ENCODE measurements around the gene KRTAP10-6. TPM values are rescaled to one million over a fixed set of nuclear protein-coding genes. Genes with fewer than 3 reads are reported as not detected.

The KRTAP10-6 gene, protein sequence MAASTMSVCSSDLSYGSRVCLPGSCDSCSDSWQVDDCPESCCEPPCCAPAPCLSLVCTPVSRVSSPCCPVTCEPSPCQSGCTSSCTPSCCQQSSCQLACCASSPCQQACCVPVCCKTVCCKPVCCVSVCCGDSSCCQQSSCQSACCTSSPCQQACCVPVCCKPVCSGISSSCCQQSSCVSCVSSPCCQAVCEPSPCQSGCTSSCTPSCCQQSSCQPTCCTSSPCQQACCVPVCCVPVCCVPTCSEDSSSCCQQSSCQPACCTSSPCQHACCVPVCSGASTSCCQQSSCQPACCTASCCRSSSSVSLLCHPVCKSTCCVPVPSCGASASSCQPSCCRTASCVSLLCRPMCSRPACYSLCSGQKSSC
- total RNA-seq, result not detected in 2 replicates

DNA sequence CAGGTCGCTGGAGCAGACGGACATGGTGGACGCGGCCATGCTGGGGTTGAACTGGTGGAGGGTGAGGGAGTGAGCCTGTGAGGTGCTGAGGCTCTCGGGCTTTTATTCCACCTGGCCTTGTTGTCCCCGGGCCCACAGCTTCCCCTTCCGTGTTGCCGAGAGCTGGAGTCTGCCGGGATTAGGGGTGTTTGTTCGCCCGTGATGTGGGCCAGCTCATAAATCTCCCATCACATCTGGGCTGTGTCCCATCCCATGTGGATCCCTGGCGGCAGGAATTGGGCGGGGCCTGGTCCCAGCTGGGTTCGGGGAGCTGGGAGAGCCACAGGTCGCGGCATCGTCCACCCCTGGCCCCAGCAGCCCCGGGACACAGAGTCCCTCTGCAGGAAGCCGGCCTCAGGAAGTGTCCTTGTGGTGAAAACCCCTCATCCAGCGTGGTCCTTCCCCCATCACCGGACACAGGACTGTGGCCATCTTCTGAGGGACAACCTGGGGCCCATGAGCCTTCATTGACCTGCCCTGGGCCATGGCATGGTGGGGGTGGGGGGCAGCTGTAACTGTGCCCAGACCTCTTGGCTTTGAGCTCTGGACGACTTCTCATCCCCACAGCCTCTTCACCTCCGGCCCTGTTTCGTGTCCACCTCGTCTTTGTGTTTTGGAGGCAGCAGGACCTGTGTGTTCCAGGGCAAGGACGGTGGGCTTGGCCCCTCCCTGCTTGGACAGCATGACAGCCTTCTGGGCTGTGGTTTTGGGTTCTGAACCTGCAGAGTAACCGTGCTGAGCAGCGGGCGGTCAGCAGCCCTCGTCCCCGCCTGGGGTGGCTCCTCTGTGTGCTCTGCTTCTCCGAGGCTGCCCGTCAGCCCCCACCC lies at the start of gene KRTAP10-6:
Gene KRTAP10-6 (minus strand): TSS at position 60 of the 866 bp plus-strand sequence. CDS start 21 bp downstream, at position 39.

DNA sequence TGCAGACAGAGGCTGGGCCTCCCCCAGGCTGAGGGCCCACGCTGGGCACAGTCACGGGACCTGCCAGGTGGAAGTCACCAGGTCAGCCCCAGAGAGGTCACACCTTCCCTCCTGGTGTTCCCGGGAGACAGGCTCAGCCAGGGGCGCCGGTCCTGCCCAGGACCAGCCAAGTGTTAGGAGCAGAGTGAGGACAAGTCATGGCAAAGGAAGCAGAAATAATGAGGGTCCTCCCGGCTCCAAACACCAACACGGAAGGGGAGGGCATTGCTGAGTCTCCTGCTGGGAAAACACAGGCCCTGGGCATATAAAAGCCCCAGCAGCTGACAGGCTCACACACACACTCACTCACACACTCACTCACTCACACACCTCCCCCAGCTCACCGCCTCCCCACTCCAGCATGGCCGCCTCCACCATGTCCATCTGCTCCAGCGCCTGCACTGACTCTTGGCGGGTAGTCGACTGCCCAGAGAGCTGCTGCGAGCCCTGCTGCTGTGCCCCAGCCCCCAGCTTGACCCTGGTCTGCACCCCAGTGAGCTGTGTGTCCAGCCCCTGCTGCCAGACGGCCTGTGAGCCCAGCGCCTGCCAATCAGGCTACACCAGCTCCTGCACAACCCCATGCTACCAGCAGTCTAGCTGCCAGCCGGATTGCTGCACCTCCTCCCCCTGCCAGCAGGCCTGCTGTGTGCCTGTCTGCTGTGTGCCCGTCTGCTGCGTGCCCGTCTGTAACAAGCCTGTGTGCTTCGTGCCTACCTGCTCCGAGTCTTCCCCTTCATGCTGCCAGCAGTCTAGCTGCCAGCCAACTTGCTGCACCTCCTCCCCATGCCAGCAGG lies 44.9 kb upstream of the KRTAP10-6 start, which contains the start of gene KRTAP10-10:
Gene KRTAP10-10 (plus strand): TSS at position 339 of the 833 bp plus-strand sequence. CDS start 62 bp downstream, at position 401.

DNA sequence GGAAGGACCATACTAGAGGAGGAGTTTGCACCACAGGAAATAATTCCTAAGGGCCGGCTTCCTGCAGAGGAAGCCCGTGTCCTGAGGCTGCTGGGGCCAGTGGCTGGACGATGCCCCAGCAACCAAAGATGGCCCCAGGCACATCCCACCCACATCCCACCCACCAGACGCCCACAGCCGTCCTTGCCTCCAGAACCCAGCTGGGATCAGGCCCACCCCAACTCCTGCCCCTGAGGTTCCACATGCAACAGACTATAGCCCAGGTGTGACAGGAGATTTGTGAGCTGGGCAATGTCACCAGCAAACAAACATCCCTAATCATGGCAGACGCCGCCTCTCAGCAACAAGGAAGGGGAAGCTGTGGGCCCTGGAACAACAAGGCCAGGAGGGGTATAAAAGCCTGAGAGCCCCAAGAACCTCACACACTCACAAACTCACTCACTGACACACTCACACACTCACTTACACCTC lies 34.4 kb upstream of the KRTAP10-6 start, which contains the start of gene KRTAP10-9:
Gene KRTAP10-9 (plus strand): TSS at position 421 of the 471 bp plus-strand sequence. CDS start 79 bp downstream, outside the sequence.

GRCh38 chr21:44612029-44612486 lies 19.8 kb upstream of the KRTAP10-6 start, which contains the start of gene KRTAP10-8:
KRTAP10-8 (plus strand) TSS chr21:44612079; CDS start chr21:44612101, 22 bp downstream.

GRCh38 chr21:44600118-44600978 lies 8.0 kb upstream of the KRTAP10-6 start, which contains the start of gene KRTAP10-7:
KRTAP10-7 (plus strand) TSS chr21:44600597; CDS start chr21:44600622, 25 bp downstream.

DNA sequence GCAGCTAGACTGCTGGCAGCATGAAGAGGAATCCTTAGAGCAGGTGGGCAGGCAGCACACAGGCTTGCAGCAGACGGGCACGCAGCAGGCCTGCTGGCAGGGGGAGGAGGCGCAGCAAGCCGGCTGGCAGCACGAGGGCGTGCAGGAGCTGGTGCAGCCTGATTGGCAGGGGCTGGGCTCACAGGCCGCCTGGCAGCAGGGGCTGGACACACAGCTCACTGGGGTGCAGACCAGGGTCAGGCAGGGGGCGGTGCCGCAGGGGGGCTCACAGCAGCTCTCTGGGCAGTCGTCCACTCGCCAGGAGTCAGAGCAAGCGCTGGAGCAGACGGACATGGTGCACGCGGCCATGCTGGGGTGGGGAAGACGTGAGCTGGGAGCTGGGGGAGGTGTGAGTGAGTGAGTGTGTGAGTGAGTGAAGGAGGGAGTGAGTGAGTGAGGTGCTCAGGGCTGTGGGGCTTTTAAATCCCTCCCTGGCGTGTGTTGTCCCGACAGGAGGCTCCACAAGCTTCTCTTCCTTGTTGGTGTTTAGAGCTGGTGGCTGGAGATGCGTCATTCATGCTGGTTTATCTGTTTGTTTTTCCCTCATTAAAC lies 12.0 kb downstream of the KRTAP10-6 start, which contains the start of gene KRTAP10-5:
Gene KRTAP10-5 (minus strand): TSS at position 374 of the 591 bp plus-strand sequence. CDS start 26 bp downstream, at position 348.

DNA sequence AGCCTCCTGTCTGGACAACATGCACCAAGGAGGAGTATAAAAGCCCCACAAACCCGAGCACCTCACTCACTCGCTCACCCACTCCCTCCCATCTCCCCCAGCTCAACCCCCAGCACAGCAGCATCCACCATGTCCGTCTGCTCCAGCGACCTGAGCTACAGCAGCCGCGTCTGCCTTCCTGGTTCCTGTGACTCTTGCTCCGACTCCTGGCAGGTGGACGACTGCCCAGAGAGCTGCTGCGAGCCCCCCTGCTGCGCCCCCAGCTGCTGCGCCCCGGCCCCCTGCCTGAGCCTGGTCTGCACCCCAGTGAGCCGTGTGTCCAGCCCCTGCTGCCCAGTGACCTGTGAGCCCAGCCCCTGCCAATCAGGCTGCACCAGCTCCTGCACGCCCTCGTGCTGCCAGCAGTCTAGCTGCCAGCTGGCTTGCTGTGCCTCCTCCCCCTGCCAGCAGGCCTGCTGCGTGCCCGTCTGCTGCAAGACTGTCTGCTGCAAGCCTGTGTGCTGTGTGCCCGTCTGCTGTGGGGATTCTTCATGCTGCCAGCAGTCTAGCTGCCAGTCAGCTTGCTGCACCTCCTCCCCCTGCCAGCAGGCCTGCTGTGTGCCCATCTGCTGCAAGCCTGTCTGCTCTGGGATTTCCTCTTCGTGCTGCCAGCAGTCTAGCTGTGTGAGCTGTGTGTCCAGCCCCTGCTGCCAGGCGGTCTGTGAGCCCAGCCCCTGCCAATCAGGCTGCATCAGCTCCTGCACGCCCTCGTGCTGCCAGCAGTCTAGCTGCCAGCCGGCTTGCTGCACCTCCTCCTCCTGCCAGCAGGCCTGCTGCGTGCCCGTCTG lies 18.5 kb downstream of the KRTAP10-6 start, which contains the start of gene KRTAP10-4:
Gene KRTAP10-4 (plus strand): TSS at position 100 of the 827 bp plus-strand sequence. CDS start 30 bp downstream, at position 130.

GRCh38 chr21:44558695-44559094 lies 33.6 kb downstream of the KRTAP10-6 start, which contains the start of gene KRTAP10-3:
KRTAP10-3 (minus strand) TSS chr21:44558795; CDS start chr21:44558715, 80 bp downstream.

GRCh38 chr21:44551340-44551961 lies 40.9 kb downstream of the KRTAP10-6 start, which contains the start of gene KRTAP10-2:
KRTAP10-2 (minus strand) TSS chr21:44551505; CDS start chr21:44551458, 47 bp downstream.

Other genes starting within 250 kb of the KRTAP10-6 start
- not detected in 2 replicates for gene TRPM2, start 238.9 kb downstream of the KRTAP10-6 start, total RNA-seq
- 1.2 and 1.5 TPM in 2 replicates for gene LRRC3, start 137.0 kb downstream of the KRTAP10-6 start, total RNA-seq
- gene KRTAP10-1, start 52.3 kb downstream of the KRTAP10-6 start, total RNA-seq, result not detected in 2 replicates
- not detected in 2 replicates for gene KRTAP10-2, start 41.0 kb downstream of the KRTAP10-6 start, total RNA-seq
- gene KRTAP10-3, start 33.7 kb downstream of the KRTAP10-6 start, total RNA-seq, result not detected in 2 replicates
- gene KRTAP10-4, start 18.8 kb downstream of the KRTAP10-6 start, total RNA-seq, result not detected in 2 replicates
- not detected in 2 replicates for gene KRTAP10-5, start 11.9 kb downstream of the KRTAP10-6 start, total RNA-seq
- gene KRTAP10-7, start 8.1 kb upstream of the KRTAP10-6 start, total RNA-seq, result not detected in 2 replicates
- gene KRTAP10-8, start 19.6 kb upstream of the KRTAP10-6 start, total RNA-seq, result not detected in 2 replicates
- gene KRTAP10-9, start 34.6 kb upstream of the KRTAP10-6 start, total RNA-seq, result not detected in 2 replicates
- not detected in 2 replicates for gene KRTAP10-10, start 44.9 kb upstream of the KRTAP10-6 start, total RNA-seq
- not detected in 2 replicates for gene KRTAP10-11, start 53.9 kb upstream of the KRTAP10-6 start, total RNA-seq
- gene KRTAP12-4, start 62.2 kb upstream of the KRTAP10-6 start, total RNA-seq, result not detected in 2 replicates
- gene KRTAP12-3, start 65.4 kb upstream of the KRTAP10-6 start, total RNA-seq, result not detected in 2 replicates
- not detected in 2 replicates for gene KRTAP12-2, start 74.4 kb upstream of the KRTAP10-6 start, total RNA-seq
- gene KRTAP12-1, start 89.7 kb upstream of the KRTAP10-6 start, total RNA-seq, result not detected in 2 replicates
- gene KRTAP10-12, start 104.7 kb upstream of the KRTAP10-6 start, total RNA-seq, result not detected in 2 replicates
- not detected in 2 replicates for gene TSPEAR, start 119.1 kb upstream of the KRTAP10-6 start, total RNA-seq
- gene UBE2G2, start 209.3 kb upstream of the KRTAP10-6 start, total RNA-seq, result 92.7 and 94.8 TPM in 2 replicates
- gene SUMO3, start 225.6 kb upstream of the KRTAP10-6 start, total RNA-seq, result 69.0 and 84.1 TPM in 2 replicates

Measured in subcutaneous preadipocyte (primary cell).